Uterus (tissue), 4 donors: Measurements from ENCODE around the gene OTOG. TPM values are rescaled to one million over a fixed set of nuclear protein-coding genes. Genes with fewer than 3 reads are reported as not detected.

ENCODE experiments used
- DNase-seq, 2 donors: peaks; one replicate each; pipeline ENCODE4 v3.0.0-alpha.2; 2019 to 2020
- H3K27ac ChIP-seq, 2 donors: fragments of 200-600 bp; sonication (generic); 1 replicate in 1 of 2; 2 replicates in 1 of 2; pipeline ENCODE4 v1.5.1; 2016 to 2018
- H3K27me3 ChIP-seq, 2 donors: fragments of 200-600 bp; sonication (generic); one replicate each; pipeline ENCODE4 v1.5.1; 2018 to 2019; ENCODE audit warnings: control low read depth in 1 of 2
- H3K36me3 ChIP-seq, 2 donors: fragments of 200-600 bp; sonication (generic); one replicate each; pipeline ENCODE4 v1.5.1; 2019; ENCODE audit warnings: control low read depth in 1 of 2
- H3K4me1 ChIP-seq, 2 donors: fragments of 200-600 bp; sonication (generic); one replicate each; pipeline ENCODE4 v1.5.1; 2018 to 2019; ENCODE audit warnings: control low read depth in 1 of 2
- H3K4me3 ChIP-seq, 2 donors: fragments of 200-600 bp; sonication (generic); 1 replicate in 1 of 2; 2 replicates in 1 of 2; pipeline ENCODE4 v1.5.1; 2018 to 2019; ENCODE audit warnings: mild to moderate bottlenecking in 1 of 2
- H3K9me3 ChIP-seq, 2 donors: fragments of 200-600 bp; sonication (generic); one replicate each; pipeline ENCODE4 v1.5.1; 2019; ENCODE audit warnings: control low read depth in 1 of 2
- CTCF ChIP-seq, 4 experiments: fragments of 200-600 bp in 2 of 4; fragments of 450-650 bp in 2 of 4; sonication (generic) in 2 of 4; IDR thresholded peaks; one replicate each; pipeline ENCODE4 v1.5.1; 2016 to 2019; ENCODE audit warnings: antibody characterized with exemption in 4 of 4, mild to moderate bottlenecking in 2 of 4, moderate library complexity in 1 of 4
- POLR2A ChIP-seq, 2 donors: fragments of 450-650 bp; IDR thresholded peaks; one replicate each; pipeline ENCODE4 v1.6.1; 2016; ENCODE audit warnings: antibody characterized with exemption in 2 of 2, mild to moderate bottlenecking in 1 of 2, moderate library complexity in 1 of 2
- intact Hi-C: fragments of 100-400 bp; cut with DNase I; formaldehyde crosslinking; loops from one replicate; pipeline ENCODE4 v1.15.1; 2023; ENCODE audit warnings: low total_unique reads
- total RNA-seq, 4 donors: library from RNA; depleted of rRNA in 3 of 4; stranded (reverse); fragments of >200 nt in 3 of 4; gene quantifications; one replicate each; pipeline versions ENCODE4 v1.1.0 to v1.2.4, GENCODE V29; 2014 to 2023
- donor health status: DM: yes; HTN: yes; CAD: no.

The OTOG gene
- total RNA-seq, 4 donors from 2014 or later = under 0.01 TPM; not detected in 3

- Histone ChIP-seq H3K36me3 (no peaks in the 10 kb centered on the region), H3K4me1 (no peaks in the 10 kb centered on the region), H3K27ac (no peak overlapping the region), H3K4me3 (no peak overlapping the region), H3K9me3 (no peaks in the 10 kb centered on the region), H3K27me3 (no peaks in the 10 kb centered on the region)
- intact Hi-C loops = no loop called here
- TF ChIP-seq CTCF (IDR thresholded peaks at IDR 0.05) = no peak
- TF ChIP-seq POLR2A (IDR thresholded peaks at IDR 0.05) = no peak
- no peak for DNase-seq
These were observed 59.4 kb downstream of the OTOG start for GRCh38 chr11:17606233-17607082.

GRCh38 chr11:17607083-17607429, 60.0 kb downstream of the OTOG start:
- no peak for TF ChIP-seq POLR2A (IDR thresholded peaks at IDR 0.05)
- TF ChIP-seq CTCF (IDR thresholded peaks at IDR 0.05) = no peak

GRCh38 chr11:17607591-17608570, 60.8 kb downstream of the OTOG start:
- Histone ChIP-seq H3K36me3 (no peaks in the 10 kb centered on the region), H3K4me1 (no peaks in the 10 kb centered on the region), H3K9me3 (no peaks in the 10 kb centered on the region), H3K27me3 (no peaks in the 10 kb centered on the region), H3K27ac (no peak overlapping the region), H3K4me3 (no peak overlapping the region)
- DNase-seq = no peak
- TF ChIP-seq CTCF (IDR thresholded peaks at IDR 0.05) (no peak), POLR2A (IDR thresholded peaks at IDR 0.05) (no peak)
- intact Hi-C loops = no loop called here

More at GRCh38 chr11:17607083-17607429, 60.0 kb downstream of the OTOG start:
- Histone ChIP-seq H3K4me3 (no peak overlapping the region), H3K27ac (no peak overlapping the region), H3K27me3 (no peaks in the 10 kb centered on the region), H3K4me1 (no peaks in the 10 kb centered on the region), H3K9me3 (no peaks in the 10 kb centered on the region), H3K36me3 (no peaks in the 10 kb centered on the region)
- DNase-seq = no peak
- intact Hi-C loops = no loop called here

- TF ChIP-seq POLR2A (IDR thresholded peaks at IDR 0.05) = no peak
- TF ChIP-seq CTCF (IDR thresholded peaks at IDR 0.05) = no peak
- DNase-seq = no peak
- intact Hi-C loops = no loop called here
- Histone ChIP-seq H3K36me3 (no peaks in the 10 kb centered on the region), H3K4me3 (no peak overlapping the region), H3K9me3 (no peaks in the 10 kb centered on the region), H3K27ac (no peak overlapping the region), H3K27me3 (no peaks in the 10 kb centered on the region), H3K4me1 (no peaks in the 10 kb centered on the region)
These were observed 61.8 kb downstream of the OTOG start for GRCh38 chr11:17608821-17609220.
